ENCODE results near the gene UBE2D1. TPM values are rescaled to one million over a fixed set of nuclear protein-coding genes. Genes with fewer than 3 reads are reported as not detected.

Gene UBE2D1
- total RNA-seq, 2 donors from 2014 or later, result 13.3 to 22.2 TPM

DNA sequence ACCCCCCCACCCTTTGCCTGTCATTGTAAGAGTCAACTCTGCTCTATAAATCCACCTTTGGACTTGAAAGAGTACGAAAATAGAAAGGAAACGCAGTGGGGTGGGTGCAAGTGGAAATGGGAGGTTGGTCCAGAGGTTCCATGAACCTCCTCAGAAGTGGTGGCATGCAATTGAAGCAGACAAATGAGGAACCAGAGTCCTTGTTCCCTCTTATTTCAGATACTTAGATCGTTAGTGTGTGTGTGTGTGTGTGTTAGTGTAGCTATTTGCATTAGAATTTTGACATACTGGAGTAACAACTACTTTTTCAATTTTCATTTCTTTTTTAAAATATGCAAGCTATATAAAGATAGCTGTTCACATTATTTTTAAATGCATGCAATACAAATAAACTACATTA is 32.3 kb downstream of the UBE2D1 start:
- DNase-seq, result no peak
- ATAC-seq, result no peak
- intact Hi-C loops (cut with DNase I, micrococcal nuclease), result no loop called here

DNA sequence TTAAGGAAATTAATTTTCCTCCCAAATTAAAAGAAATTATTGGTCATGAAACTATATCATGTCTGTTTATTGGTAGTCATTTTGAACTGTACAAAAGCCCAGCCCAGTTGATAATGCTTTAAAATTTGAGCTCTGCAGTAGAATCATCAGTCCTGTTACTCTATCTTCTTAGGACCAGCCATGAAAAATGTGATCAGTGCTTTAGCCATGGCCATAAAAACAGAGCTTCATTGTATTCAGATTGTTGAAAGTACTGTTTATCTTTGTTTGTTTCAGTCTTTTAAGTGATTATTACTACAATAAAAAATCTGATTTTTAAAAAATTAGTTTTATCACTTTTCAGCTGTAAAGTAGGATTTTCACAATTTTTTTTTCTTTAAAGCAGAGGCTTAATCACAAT is 36.7 kb downstream of the UBE2D1 start:
- ATAC-seq, result no peak
- no peak for DNase-seq
- intact Hi-C loops (cut with DNase I, micrococcal nuclease), result no loop called here

DNA sequence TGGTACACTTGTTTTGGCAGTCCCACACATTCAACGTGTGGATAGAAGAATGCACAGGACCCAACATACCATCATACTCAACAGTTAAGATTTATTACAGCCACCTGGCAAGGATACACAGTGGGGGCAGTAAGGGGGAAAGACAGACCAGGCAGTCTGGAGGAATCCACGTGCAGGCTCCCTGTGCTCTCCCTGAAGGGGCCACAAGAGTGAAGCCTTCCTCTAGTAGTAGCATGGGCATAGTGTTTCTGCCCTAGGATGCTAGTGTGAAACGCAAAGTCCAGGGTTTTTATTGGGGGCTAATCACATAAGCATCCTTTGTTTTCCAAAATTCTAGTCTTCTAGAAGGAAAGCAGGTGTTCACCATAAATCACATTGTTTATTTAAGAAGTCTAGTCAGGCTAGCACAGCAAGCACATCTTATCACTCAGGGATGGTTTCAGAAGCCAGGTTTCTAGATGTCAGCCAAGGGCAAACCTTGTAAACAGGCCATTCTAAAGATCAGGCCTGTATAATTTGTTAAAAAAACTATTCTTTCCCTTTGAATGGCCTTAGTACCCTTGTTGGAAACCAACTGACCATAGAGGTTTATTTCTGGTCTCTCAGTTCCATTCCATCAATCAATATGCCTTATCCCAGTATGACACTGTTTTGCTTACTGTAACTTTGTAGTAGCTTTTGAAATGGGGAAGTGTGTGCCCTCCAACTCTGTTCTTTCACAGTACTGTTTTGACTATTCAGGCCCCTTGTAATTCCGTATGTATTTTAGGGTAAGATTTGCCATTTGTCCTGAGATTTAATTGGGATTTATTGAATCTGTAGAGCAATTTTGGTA is 38.0 kb downstream of the UBE2D1 start:
- no peak for DNase-seq
- ATAC-seq, result peak; percentile 21
- intact Hi-C loops (cut with DNase I, micrococcal nuclease), result no loop called here

DNA sequence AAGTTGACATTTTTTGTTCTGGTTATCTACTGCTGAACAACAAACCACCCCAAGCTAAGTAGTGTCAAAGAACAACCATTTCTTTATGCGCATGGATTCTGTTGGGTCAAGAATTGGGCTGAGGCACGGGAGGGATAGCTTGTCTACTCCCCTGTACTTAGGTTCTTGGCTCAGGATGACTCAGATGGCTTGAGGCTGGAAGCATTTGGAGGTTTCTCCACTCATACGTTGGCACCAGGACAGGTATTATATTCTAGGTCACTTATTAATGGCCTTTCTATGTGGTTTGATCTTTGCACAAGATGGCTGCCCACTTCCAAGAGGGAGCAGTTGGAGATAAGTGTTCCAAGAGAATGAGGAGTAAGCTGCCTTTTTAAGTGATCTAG is 38.6 kb downstream of the UBE2D1 start:
- DNase-seq (no peak), ATAC-seq (no peak)
- intact Hi-C loops (cut with DNase I, micrococcal nuclease), result no loop called here

DNA sequence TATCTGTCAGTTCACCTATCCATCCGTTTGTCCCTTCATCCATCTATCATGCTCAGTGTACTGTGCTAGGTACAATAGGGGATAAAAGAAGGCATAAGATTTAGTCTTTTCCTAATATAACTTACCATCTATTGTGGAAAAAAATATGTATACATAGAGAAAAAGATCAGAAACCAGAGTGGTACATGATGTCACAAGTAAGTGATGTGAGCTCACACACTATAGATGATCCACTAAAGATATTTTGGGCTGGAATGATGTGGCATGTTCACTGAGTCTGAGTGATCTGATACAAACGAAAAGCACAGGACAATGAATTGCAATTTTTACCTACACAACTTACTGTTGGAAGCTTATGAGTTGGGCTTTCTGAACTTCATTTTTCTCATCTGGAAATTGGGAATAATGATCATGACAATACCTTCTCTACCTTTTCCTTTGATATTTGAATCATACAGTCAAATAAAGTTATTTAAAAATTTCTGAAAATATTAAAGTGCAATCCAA is 47.7 kb downstream of the UBE2D1 start:
- ATAC-seq (no peak), DNase-seq (no peak)

DNA sequence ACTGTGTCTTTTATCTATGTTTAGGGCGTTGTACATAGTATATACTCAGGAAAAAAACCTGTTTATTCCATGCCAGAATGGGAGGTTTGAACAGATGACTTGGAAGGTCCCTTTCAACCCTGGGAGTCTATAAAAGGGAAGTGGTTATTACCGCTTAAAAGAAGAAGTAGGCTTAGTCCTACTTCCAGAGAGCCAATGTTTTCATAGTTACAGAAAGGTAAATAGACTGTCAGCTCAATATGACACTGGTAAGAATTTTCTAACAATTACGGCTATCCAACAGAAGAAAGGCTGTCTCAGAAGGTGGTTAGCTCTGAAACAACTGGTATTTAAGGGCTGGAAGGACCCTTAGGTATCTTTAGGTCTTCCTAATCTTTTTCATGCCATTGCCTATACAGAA is 49.3 kb downstream of the UBE2D1 start:
- no peak for ATAC-seq
- DNase-seq, result no peak
- intact Hi-C loops (cut with DNase I, micrococcal nuclease), result no loop called here

More for the DNA sequence above, 47.7 kb downstream of the UBE2D1 start:
- intact Hi-C loops (cut with DNase I, micrococcal nuclease), result no loop called here

DNA sequence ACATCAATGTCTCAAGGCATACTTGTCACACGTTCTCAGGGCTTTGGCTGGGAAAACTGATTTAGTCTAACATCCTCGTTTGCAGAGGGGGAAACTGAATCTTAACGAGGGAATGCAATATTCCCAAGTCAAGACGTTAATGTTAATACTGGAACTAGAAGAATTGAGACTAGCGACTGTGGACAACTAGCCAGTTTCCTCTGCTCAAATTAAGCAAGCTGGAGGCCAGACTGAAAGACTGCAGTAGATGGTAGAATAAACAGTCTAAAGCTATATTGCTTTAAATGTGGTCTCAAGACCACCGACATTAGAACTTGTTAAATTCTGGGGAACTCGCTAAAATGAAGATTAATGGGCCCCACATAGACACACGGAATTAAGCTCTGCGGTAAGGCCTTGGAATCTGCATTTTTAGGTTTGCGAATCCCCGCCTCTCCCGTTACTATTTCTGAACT is 49.8 kb downstream of the UBE2D1 start:
- ATAC-seq, result peak; percentile 6
- intact Hi-C loops (cut with DNase I, micrococcal nuclease), result no loop called here

DNA sequence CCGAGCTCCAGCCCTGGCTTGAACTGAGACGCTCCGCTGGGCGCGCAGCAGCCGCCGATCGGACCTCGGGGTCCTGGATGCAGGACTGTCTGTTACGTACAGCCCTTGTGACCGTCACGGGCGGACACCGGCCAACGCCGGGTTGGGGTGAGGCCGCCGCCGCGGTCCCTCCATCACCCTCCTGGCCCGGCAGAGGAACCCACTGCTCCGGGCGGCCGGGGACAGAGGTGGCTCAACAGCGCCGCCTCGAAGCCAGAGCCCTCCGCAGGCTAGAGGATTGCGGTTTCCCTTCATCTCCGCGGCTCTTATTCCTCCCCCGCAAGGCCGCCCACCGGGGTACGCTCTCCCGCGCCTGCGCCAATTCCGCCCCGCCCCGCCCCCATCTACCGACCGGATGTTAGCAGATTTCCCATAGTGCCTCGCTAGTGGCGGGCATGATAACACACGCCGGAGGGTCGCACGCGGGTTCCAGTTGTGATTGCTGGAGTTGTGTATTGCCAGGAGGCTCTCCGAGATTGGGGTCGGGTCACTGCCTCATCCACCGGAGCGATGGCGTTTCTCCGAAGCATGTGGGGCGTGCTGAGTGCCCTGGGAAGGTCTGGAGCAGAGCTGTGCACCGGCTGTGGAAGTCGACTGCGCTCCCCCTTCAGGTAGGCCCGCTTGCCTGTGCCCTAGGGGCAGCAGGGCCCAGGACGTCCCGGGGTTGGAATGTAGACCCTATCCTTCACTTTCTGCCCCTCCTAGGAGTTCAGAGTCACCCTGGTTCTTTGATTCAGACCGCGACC is 50.4 kb downstream of the UBE2D1 start, which contains the start of gene TFAM:
TFAM (plus strand) TSS at position 412 of the 785 bp plus-strand sequence; CDS start at position 550, 138 bp downstream.
- intact Hi-C loops (cut with DNase I, micrococcal nuclease), result no loop called here
- ATAC-seq (peak; percentile 96), DNase-seq (peak; percentile 93 to 98)

More for the DNA sequence above, 49.8 kb downstream of the UBE2D1 start:
- DNase-seq, result no peak

DNA sequence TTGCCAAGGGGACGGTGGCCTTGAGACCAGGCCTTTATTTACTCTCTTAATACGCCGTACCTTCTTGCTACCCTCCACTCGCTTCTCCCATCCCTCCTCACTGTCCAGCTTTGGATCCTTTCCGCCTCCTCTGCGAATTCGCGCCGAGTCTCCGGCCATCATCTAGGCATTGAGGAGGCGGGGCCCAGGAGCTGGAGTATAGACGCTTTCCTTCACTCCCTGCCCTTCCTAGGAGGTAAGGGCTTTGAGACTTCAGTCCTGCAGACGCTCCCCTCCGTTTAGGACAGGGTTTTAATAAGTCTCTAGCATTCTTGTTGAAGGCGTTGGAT is 50.9 kb downstream of the UBE2D1 start:
- peak; percentile 69 for ATAC-seq
- DNase-seq, result peak; percentile 38 to 64
- intact Hi-C loops (cut with DNase I, micrococcal nuclease), result no loop called here

DNA sequence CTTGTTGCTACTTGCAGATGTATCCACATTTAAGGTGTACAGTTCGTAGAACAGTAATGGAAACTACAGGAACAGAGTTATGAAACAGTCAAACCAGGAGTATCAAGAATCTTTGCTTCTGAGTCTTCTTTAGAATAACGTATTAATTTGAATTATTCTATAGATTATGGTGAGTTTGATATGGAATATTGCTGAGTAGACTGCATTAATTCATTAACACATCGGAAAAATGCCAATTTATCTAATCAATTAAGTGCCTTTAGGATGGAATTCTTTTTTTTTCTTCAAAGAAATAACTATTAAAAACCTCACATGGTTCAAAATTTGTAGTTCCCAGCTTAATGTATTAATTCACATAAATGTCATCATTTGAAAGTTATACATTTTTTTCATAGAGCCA is 54.2 kb downstream of the UBE2D1 start:
- intact Hi-C loops (cut with DNase I, micrococcal nuclease), result no loop called here
- no peak for DNase-seq
- ATAC-seq, result no peak

DNA sequence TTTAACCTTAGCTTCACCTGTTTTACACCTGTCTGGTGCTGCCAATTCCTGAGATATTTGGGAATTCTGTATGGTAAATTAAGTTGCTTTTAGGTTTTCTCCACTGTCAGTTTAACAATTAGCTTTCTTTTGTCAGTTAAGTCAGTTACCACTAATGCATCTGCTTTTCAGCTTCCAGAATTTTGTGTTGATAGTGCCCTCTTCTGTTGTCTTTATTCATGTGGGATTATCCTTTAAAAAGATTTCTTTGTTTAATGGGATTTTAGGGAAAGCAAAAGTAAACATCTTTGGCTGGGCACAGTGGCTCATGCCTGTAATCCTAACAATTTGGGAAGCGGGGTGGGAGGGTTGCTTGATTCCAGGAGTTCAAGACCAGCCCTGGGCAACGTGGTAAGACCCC is 58.5 kb downstream of the UBE2D1 start:
- intact Hi-C loops (cut with DNase I, micrococcal nuclease), result no loop called here
- peak; percentile 20 for ATAC-seq

DNA sequence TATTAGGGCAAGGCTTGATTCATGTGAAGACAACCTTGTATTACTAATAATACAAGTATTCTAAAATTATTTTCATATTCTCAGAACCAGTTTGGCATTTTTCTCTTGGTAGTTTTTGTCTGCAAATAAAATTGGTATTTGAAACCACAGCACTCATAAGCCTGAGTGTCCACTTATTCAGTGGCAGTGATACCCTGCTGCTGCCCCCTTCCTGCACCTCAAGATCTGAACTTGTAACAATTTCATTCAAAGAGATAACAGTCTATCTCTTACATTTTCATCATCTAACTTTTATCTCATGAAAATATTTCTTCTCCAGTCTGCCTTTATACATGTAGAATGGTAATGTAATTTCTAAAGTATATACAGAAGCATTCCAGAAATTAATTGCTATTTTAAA is 59.7 kb downstream of the UBE2D1 start:
- intact Hi-C loops (cut with DNase I, micrococcal nuclease), result no loop called here
- ATAC-seq (no peak), DNase-seq (no peak)

More for the DNA sequence above, 58.5 kb downstream of the UBE2D1 start:
- no peak for DNase-seq

DNA sequence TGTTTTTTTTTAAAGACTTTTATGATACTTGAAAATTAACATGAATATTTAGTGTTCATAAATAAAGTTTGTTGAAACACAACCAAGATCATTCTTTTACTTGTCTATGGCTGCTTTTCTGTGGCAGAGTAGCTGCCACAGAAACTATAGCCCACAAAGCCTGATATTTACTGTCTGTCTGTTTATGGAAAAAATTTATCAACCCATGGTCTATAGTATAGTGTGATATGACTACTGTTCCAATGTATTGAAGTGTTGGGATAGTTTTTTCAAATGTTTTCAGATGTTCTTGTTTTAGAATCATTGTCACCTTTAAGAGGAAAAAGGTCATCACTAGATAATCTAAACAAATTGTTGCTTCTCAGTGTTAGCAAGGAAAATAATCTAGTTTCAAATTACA is 61.3 kb downstream of the UBE2D1 start:
- intact Hi-C loops (cut with DNase I, micrococcal nuclease), result no loop called here
- ATAC-seq, result no peak
- no peak for DNase-seq

DNA sequence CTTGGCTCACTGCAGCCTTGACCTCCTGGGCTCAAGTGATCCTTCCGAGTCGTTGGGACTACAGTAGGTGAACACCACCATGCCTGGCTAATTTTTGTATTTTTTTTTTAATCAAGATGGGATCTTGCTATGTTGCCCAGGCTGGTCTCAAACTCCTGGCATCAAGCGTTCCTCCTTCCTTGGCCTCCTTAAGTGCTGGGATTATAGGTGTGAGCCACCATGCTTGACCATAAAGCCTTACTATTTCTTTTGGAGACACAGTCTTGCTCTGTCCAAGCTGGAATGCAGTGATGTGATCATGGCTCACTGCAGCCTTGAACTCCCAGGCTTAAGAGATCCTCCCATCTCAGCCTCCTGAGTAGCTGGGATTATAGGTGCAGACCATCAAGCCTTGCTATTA is 63.0 kb downstream of the UBE2D1 start:
- DNase-seq (no peak), ATAC-seq (no peak)
- intact Hi-C loops (cut with DNase I, micrococcal nuclease), result no loop called here

DNA sequence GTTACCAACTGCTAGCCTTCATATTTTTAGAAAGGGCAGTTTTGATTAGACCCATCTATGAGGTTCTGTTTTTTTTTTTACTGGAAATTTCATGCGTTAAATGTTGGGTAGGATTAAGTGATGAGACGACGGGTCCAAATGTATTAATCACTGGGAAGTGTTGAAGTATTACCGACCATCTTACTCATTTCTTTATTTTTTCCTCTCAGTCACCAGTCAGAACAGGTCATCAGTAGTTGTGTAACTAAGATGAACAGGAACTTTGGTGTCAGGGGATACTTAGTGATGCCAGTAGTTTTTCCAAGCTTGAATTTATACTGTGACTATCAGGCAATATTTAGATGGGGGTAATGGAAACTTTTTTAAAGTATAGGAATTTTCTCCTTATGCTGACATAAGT is 64.6 kb downstream of the UBE2D1 start:
- intact Hi-C loops (cut with DNase I, micrococcal nuclease), result no loop called here
- no peak for DNase-seq
- no peak for ATAC-seq

DNA sequence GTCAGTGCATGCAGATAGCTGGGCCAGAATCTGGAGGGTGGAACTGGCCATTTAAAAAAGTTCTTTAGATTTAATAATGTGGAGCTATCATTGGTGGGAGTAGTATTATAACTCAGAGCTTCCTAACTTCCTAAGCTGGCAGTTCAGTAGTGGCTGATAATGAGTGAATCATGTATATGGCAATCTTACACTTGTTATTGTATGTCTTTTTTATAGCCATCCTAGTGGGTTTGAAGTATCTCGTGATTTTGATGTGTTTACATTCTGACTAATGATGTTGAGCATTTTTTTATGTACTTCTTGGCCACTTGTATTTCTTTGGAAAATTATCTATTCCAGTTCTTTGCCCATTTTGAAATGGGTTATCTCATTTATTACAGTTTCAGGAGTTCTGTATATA is 65.8 kb downstream of the UBE2D1 start:
- ATAC-seq (no peak), DNase-seq (no peak)
- intact Hi-C loops (cut with DNase I, micrococcal nuclease), result no loop called here

DNA sequence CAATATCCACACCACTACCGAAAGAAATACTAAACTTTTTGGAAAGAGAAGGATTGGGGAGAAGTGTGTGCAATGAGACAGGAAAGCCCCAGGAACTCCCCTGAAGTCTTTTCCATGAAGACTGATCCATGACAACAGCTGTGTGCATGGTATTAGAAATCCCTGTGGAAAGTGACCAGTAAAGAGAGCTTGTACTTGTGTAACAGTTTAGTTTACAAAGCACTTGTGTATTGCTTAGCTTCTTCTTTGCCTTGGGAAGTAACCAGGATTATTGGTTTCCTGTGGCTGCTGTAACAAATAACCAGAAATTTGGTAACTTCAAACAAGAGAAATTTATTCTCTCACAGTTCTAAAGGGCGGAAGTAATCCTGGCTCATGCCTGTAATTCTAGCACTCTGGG is 69.2 kb downstream of the UBE2D1 start:
- intact Hi-C loops (cut with DNase I, micrococcal nuclease), result no loop called here
- DNase-seq (no peak), ATAC-seq (no peak)

DNA sequence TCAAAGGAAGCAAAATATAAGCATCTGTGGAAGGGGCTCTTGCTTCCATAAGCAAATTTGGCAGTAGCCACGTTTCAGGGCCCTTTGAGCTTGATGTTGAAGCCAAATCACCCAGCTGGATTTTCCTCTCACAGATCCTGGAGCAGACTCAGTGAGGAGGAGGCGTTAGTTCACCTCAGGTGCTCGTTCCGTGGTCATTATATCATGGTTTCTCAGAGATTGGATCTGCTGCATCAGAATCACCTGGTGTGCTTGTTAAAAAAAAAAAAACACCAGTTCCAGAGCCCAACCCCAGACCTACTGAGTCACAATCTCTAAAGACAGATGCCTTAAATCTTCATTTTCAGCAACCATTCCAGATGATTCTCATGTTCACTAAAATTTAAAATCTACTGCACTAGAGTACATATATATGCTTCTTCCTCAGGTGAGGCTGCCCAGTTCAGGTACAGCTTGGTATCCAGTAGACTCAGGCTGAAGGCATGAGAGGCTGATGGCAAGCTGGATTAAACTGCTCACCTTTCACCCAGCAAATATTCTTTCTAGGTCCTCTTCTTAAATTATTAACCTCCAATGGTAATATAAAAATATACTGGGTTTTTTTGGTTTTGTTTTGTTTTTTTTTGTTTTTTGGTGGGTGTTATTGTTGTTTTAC is 75.3 kb downstream of the UBE2D1 start:
- ATAC-seq (no peak), DNase-seq (no peak)
- intact Hi-C loops (cut with DNase I, micrococcal nuclease), result no loop called here

DNA sequence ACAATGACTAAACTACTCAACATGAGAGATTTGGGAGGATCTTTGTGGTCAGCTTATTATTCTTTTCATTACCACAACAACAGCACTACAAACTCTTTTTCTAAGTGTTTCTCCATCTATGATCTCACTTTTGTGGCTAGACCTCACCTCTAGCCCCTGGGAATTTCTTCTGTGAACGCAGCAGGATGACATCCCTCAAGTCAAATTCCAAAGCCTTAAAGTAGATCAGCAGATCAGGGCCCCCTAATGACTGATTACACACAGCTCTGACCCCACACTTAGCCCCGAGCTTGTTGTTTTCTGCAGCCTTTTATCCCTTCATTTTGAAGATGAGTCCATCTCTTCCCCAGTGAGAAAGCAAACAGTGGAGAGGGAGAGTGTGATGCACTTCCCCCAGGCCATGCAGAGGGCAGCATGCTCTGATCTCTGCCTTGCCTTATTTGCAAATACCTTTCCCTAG is 77.7 kb downstream of the UBE2D1 start:
- intact Hi-C loops (cut with DNase I, micrococcal nuclease), result no loop called here
- no peak for ATAC-seq
- no peak for DNase-seq
